ENCODE data around the gene CD28.
A peak's percentile ranks its signal among the peaks of the same experiment; 100 is the strongest.

Gene CD28

GRCh38 chr2:203728321-203728720 is 21.9 kb downstream of the CD28 start:
- Histone ChIP-seq H3K9me3 (replicated peaks in 1 of 11) (peaks cover 0 to 5% (median 0%) of the 10 kb centered on the region in 11 experiments; a peak in 1 of 22 replicates), H3K4me1 (peaks cover 12 to 21% (median 17%) of the 10 kb centered on the region in 10 experiments), H3K27me3 (no peaks in the 10 kb centered on the region), H3K4me2 (no peak overlapping the region), H3K36me3 (peaks cover 0 to 5% (median 0%) of the 10 kb centered on the region in 11 experiments; a peak in 1 of 22 replicates), H3K27ac (no peak overlapping the region), H4K20me1 (no peaks in the 10 kb centered on the region), H3K4me3 (no peak overlapping the region), H3K9ac (no peak overlapping the region)
- no peak for TF ChIP-seq Cebpa-rat (IDR thresholded peaks at IDR 0.05)

GRCh38 chr2:203730076-203730729 is 23.8 kb downstream of the CD28 start:
- Histone ChIP-seq H4K20me1 (no peaks in the 10 kb centered on the region), H3K9ac (no peak overlapping the region), H3K4me2 (no peak overlapping the region), H3K27me3 (no peaks in the 10 kb centered on the region), H3K9me3 (replicated peaks in 1 of 11) (peaks cover 0 to 8% (median 1%) of the 10 kb centered on the region in 11 experiments; a peak in 7 of 22 replicates), H3K27ac (no peak overlapping the region), H3K4me3 (no peak overlapping the region), H3K36me3 (peaks cover 0 to 13% (median 0%) of the 10 kb centered on the region in 11 experiments; a peak in 4 of 22 replicates), H3K4me1 (peaks cover 12 to 21% (median 17%) of the 10 kb centered on the region in 10 experiments)
- no peak for TF ChIP-seq Cebpa-rat (IDR thresholded peaks at IDR 0.05)

DNA sequence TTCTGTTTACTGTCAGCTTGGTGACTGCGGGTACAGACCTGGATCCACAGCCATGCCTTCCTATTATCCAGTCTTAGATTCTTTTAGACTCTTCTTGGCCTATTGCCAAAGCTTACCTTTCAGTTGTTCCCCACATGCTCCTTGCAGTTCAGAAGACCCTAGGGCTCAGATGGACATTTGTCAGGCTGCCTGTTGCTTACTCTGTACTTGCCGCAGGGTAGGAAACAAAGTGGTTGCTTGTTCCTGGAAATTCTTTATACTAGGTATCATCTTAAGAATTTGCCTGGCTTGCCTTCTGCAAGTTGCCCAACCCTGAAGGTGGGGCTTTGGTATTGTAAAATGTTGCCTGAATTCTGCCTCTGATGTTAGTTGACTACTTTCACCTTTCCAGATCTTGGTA is 24.4 kb downstream of the CD28 start:
- peaks cover 12 to 21% (median 17%) of the 10 kb centered on the region in 10 experiments for H3K4me1 ChIP-seq
- H3K9me3 ChIP-seq (replicated peaks in 1 of 11): peaks cover 0 to 8% (median 5%) of the 10 kb centered on the region in 11 experiments; a peak in 7 of 22 replicates
- no peak overlapping the region for H3K9ac ChIP-seq
- no peak overlapping the region for H3K4me3 ChIP-seq
- TF ChIP-seq Cebpa-rat (IDR thresholded peaks at IDR 0.05): no peak
- H3K27me3 ChIP-seq: no peaks in the 10 kb centered on the region
- no peaks in the 10 kb centered on the region for H4K20me1 ChIP-seq
- no peak overlapping the region for H3K27ac ChIP-seq
- H3K36me3 ChIP-seq: peaks cover 0 to 19% (median 0%) of the 10 kb centered on the region in 11 experiments; a peak in 4 of 22 replicates
- H3K4me2 ChIP-seq: peak overlapping the region in 2 of 11 experiments; percentile 39 to 55; a peak in 2 of 22 replicates

DNA sequence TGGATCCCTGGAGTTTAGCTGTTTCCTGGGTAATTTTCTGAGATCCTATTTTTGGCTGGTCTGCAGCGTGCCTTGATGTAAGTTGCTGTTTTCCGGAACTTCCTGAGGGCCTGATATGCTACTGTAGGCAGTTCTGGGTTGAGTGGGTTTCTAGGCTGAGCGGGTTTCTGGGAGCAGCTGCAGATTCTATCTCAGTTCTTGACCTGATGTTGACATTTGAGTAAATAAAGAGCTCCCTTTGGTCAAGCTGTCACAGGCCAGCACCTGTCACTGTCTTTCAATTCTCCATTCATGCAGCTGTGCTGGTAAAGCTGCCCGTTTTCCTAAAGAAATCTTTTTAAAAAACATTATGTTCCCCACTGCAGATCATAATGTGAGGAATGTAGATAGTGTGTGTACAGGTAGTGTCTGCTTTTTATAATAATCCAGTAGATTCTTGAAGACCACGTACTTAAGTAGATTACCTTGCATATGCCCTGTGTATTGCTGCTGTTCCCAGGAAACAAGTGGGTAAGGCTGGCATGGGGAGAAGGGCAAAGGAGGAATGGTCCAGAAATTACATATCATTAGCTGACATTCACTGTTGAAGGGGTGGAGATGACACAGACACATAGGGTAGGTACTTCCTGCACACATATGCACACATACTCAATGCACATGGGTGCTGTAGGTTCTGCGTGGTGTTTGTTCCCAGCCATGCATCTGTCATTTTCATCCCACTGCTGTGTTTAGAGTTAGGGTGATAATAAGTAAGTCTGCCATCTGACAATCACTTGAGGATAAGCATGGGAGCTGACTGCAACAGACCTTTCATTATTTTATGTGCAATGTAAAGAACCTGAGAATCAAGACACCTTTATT is 25.9 kb downstream of the CD28 start:
- peaks cover 0 to 19% (median 0%) of the 10 kb centered on the region in 11 experiments; a peak in 4 of 22 replicates for H3K36me3 ChIP-seq
- H3K27ac ChIP-seq: no peak overlapping the region
- no peak overlapping the region for H3K4me3 ChIP-seq
- H3K9ac ChIP-seq: no peak overlapping the region
- H3K4me1 ChIP-seq: peaks cover 12 to 21% (median 17%) of the 10 kb centered on the region in 10 experiments
- no peak for TF ChIP-seq Cebpa-rat (IDR thresholded peaks at IDR 0.05)
- H3K9me3 ChIP-seq (replicated peaks in 1 of 11): peaks cover 0 to 8% (median 5%) of the 10 kb centered on the region in 11 experiments; a peak in 7 of 22 replicates
- H3K4me2 ChIP-seq: peak overlapping the region; percentile 39 to 71 (median 51)
- no peaks in the 10 kb centered on the region for H3K27me3 ChIP-seq
- H4K20me1 ChIP-seq: no peaks in the 10 kb centered on the region

GRCh38 chr2:203732953-203733510 is 26.6 kb downstream of the CD28 start:
- no peak for TF ChIP-seq Cebpa-rat (IDR thresholded peaks at IDR 0.05)
- Histone ChIP-seq H3K4me3 (no peak overlapping the region), H3K9ac (no peak overlapping the region), H3K4me2 (peak overlapping the region in 8 of 11 experiments; percentile 40 to 71 (median 56); a peak in 10 of 22 replicates), H3K36me3 (peaks cover 0 to 19% (median 0%) of the 10 kb centered on the region in 11 experiments; a peak in 4 of 22 replicates), H3K4me1 (peaks cover 12 to 21% (median 17%) of the 10 kb centered on the region in 10 experiments), H3K27ac (no peak overlapping the region), H4K20me1 (no peaks in the 10 kb centered on the region), H3K9me3 (replicated peaks in 1 of 11) (peaks cover 0 to 8% (median 5%) of the 10 kb centered on the region in 11 experiments; a peak in 7 of 22 replicates), H3K27me3 (no peaks in the 10 kb centered on the region)

DNA sequence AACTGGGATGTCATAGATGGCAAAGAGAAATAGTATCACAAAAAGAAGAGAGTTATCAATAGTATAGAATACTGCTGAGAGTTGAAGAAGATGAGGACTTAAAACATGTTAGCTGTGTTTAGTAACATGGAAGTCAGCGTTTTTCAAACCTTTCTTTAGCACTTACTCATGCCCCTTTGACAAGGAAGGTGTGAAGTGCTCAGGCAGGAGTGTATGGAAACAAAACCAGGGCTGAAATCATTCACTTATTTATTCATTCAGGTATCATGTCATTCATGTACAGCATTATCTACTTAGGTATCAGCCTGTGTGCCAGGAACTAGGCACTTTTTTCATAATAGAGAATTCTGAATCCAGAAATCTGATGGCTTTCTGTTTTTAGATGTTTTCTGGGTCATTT is 27.2 kb downstream of the CD28 start:
- no peak overlapping the region for H3K4me3 ChIP-seq
- H3K9ac ChIP-seq: no peak overlapping the region
- no peaks in the 10 kb centered on the region for H4K20me1 ChIP-seq
- no peak overlapping the region for H3K27ac ChIP-seq
- peaks cover 12 to 21% (median 17%) of the 10 kb centered on the region in 10 experiments for H3K4me1 ChIP-seq
- no peak overlapping the region for H3K4me2 ChIP-seq
- H3K36me3 ChIP-seq: peaks cover 0 to 19% (median 0%) of the 10 kb centered on the region in 11 experiments; a peak in 4 of 22 replicates
- no peak for TF ChIP-seq Cebpa-rat (IDR thresholded peaks at IDR 0.05)
- H3K9me3 ChIP-seq (replicated peaks in 1 of 11): peaks cover 0 to 8% (median 3%) of the 10 kb centered on the region in 11 experiments; a peak in 6 of 22 replicates
- no peaks in the 10 kb centered on the region for H3K27me3 ChIP-seq

DNA sequence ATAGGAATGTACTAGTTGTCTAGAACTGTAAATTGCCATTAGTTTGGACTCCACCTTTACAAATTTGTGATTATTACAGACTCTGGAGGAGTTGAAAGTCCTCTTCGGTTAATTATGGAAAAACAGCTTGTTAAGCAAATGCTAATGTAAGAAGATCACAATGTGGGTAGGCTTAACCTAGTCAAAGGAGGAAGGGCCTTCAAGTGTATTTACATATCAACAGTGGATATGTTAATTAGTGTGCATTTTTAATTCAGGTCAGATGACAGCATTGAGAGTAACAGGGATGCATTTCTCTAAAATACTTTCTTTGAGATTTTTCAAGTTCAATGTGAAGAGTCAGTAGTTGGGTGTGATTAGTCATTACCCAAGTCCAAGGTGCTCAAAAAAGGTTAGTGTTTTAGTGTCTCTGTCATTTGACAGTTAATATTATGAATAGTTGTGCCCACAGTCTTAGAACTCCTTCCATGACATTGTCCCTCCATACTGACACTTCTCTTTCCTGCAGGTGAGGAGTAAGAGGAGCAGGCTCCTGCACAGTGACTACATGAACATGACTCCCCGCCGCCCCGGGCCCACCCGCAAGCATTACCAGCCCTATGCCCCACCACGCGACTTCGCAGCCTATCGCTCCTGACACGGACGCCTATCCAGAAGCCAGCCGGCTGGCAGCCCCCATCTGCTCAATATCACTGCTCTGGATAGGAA is 28.0 kb downstream of the CD28 start:
- TF ChIP-seq Cebpa-rat (IDR thresholded peaks at IDR 0.05): no peak

GRCh38 chr2:203737360-203737759 is 30.9 kb downstream of the CD28 start:
- Histone ChIP-seq H3K27me3 (no peaks in the 10 kb centered on the region), H4K20me1 (no peaks in the 10 kb centered on the region), H3K9me3 (replicated peaks in 1 of 11) (peaks cover 0 to 8% (median 3%) of the 10 kb centered on the region in 11 experiments; a peak in 7 of 22 replicates), H3K4me3 (no peak overlapping the region), H3K4me1 (peaks cover 24 to 31% (median 27%) of the 10 kb centered on the region in 10 experiments), H3K9ac (no peak overlapping the region), H3K36me3 (peaks cover 0 to 19% (median 0%) of the 10 kb centered on the region in 11 experiments; a peak in 4 of 22 replicates), H3K27ac (no peak overlapping the region), H3K4me2 (no peak overlapping the region)
- no peak for TF ChIP-seq Cebpa-rat (IDR thresholded peaks at IDR 0.05)

More for the DNA sequence above, 28.0 kb downstream of the CD28 start:
- no peaks in the 10 kb centered on the region for H3K27me3 ChIP-seq
- H3K4me1 ChIP-seq: peaks cover 12 to 21% (median 17%) of the 10 kb centered on the region in 10 experiments
- H3K4me3 ChIP-seq: no peak overlapping the region
- H3K9me3 ChIP-seq (replicated peaks in 1 of 11): peaks cover 0 to 8% (median 3%) of the 10 kb centered on the region in 11 experiments; a peak in 6 of 22 replicates
- peaks cover 0 to 19% (median 0%) of the 10 kb centered on the region in 11 experiments; a peak in 4 of 22 replicates for H3K36me3 ChIP-seq
- no peak overlapping the region for H3K9ac ChIP-seq
- no peak overlapping the region for H3K4me2 ChIP-seq
- H4K20me1 ChIP-seq: no peaks in the 10 kb centered on the region
- H3K27ac ChIP-seq: no peak overlapping the region

Measured in BLaER1 treated with 17β-estradiol and CSF1 and Interleukin-3, amounts not matched to agents 10 nM and 100 nM (cell line).